SK-N-SH (cell line): ENCODE results near the gene STMN1.

Source experiments
- CHD2 ChIP-seq: fragments of 150-350 bp; IDR thresholded peaks from 2 replicates; pipeline ENCODE4 v1.6.1; 2018; ENCODE audit warnings: low read length; ENCODE audit not compliant: partially characterized antibody
- EP300 ChIP-seq, 2 experiments: IDR thresholded peaks; 2 replicates each; pipeline versions ENCODE4 v1.4.0 to v1.6.1; 2012; ENCODE audit warnings: borderline replicate concordance in 1 of 2, low read depth in 1 of 2, low read length in 1 of 2
- EZH2phosphoT487 ChIP-seq: fragments of 200-600 bp; sonication (generic); IDR thresholded peaks from 2 replicates; pipeline ENCODE4 v1.6.1; 2017; ENCODE audit warnings: low read depth, mixed run types, mild to moderate bottlenecking, antibody characterized with exemption, moderate library complexity, borderline replicate concordance
- JUND ChIP-seq: IDR thresholded peaks from 2 replicates; pipeline ENCODE4 v1.4.0; 2012
- MXI1 ChIP-seq: IDR thresholded peaks from 2 replicates; pipeline ENCODE4 v1.6.1; 2012; ENCODE audit warnings: mild to moderate bottlenecking, low read depth, low read length, improper control_type of control experiment
- RFX5 ChIP-seq: IDR thresholded peaks from 2 replicates; pipeline ENCODE4 v1.6.1; 2012; ENCODE audit warnings: mild to moderate bottlenecking, improper control_type of control experiment, low read length
- TAF1 ChIP-seq: IDR thresholded peaks from 2 replicates; pipeline ENCODE4 v1.6.1; 2012; ENCODE audit warnings: low read depth, mild to moderate bottlenecking, low read length, moderate library complexity, borderline replicate concordance
- TEAD4 ChIP-seq: IDR thresholded peaks from 2 replicates; pipeline ENCODE4 v1.4.0; 2012; ENCODE audit warnings: mild to moderate bottlenecking, borderline replicate concordance; ENCODE audit not compliant: insufficient read depth
- YY1 ChIP-seq: IDR thresholded peaks from 2 replicates; pipeline ENCODE4 v1.4.0; 2012; ENCODE audit warnings: low read depth, mild to moderate bottlenecking
- TF ChIP-seq, protein P1 (sequence below): fragments of 200-600 bp; sonication (generic); IDR thresholded peaks from 2 replicates; pipeline ENCODE4 v1.6.1; 2017; ENCODE audit warnings: antibody characterized with exemption, mild to moderate bottlenecking, moderate library complexity
- TF ChIP-seq, protein P2 (sequence below): IDR thresholded peaks from 2 replicates; pipeline ENCODE4 v1.4.0; 2012; ENCODE audit warnings: low read depth, borderline replicate concordance
- TF ChIP-seq, protein P3 (sequence below): IDR thresholded peaks from 2 replicates; pipeline ENCODE4 v1.6.1; 2012; ENCODE audit warnings: mild to moderate bottlenecking, low read depth, low read length, moderate library complexity

DNA sequence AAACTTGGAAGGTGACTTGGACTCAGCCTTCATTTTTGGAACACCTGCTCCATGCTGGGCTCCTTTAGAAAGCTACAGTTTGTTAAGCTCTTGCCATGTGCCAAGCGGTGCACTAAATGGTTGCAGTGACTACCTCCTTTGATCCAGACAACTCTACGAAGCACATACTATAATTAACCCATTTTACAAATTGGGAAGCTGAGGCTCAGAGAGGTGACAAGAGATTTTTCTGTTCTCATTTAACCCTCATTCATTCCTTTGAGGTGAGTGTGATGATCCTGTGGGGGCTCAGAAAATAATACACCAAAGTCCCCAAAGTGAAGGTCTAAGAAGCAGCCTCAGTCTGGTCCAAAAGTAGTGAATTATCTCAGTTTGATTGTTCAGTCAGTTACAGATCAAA is 29.1 kb downstream of the STMN1 start:
- TF ChIP-seq, protein P1, sequence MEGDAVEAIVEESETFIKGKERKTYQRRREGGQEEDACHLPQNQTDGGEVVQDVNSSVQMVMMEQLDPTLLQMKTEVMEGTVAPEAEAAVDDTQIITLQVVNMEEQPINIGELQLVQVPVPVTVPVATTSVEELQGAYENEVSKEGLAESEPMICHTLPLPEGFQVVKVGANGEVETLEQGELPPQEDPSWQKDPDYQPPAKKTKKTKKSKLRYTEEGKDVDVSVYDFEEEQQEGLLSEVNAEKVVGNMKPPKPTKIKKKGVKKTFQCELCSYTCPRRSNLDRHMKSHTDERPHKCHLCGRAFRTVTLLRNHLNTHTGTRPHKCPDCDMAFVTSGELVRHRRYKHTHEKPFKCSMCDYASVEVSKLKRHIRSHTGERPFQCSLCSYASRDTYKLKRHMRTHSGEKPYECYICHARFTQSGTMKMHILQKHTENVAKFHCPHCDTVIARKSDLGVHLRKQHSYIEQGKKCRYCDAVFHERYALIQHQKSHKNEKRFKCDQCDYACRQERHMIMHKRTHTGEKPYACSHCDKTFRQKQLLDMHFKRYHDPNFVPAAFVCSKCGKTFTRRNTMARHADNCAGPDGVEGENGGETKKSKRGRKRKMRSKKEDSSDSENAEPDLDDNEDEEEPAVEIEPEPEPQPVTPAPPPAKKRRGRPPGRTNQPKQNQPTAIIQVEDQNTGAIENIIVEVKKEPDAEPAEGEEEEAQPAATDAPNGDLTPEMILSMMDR: no peak
- no peak for TF ChIP-seq EZH2phosphoT487
- no peak for TF ChIP-seq TEAD4
- no peak for TF ChIP-seq CHD2
- no peak for TF ChIP-seq MXI1
- TF ChIP-seq, protein P2, sequence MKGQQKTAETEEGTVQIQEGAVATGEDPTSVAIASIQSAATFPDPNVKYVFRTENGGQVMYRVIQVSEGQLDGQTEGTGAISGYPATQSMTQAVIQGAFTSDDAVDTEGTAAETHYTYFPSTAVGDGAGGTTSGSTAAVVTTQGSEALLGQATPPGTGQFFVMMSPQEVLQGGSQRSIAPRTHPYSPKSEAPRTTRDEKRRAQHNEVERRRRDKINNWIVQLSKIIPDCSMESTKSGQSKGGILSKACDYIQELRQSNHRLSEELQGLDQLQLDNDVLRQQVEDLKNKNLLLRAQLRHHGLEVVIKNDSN: no peak
- no peak for TF ChIP-seq TAF1
- no peak for TF ChIP-seq JUND
- no peak for TF ChIP-seq EP300 (IDR thresholded peaks at IDR 0.05; ENCODE audit: borderline replicate concordance in 1 of 2, low read depth in 1 of 2, low read length in 1 of 2)
- no peak for TF ChIP-seq RFX5
- TF ChIP-seq, protein P3, sequence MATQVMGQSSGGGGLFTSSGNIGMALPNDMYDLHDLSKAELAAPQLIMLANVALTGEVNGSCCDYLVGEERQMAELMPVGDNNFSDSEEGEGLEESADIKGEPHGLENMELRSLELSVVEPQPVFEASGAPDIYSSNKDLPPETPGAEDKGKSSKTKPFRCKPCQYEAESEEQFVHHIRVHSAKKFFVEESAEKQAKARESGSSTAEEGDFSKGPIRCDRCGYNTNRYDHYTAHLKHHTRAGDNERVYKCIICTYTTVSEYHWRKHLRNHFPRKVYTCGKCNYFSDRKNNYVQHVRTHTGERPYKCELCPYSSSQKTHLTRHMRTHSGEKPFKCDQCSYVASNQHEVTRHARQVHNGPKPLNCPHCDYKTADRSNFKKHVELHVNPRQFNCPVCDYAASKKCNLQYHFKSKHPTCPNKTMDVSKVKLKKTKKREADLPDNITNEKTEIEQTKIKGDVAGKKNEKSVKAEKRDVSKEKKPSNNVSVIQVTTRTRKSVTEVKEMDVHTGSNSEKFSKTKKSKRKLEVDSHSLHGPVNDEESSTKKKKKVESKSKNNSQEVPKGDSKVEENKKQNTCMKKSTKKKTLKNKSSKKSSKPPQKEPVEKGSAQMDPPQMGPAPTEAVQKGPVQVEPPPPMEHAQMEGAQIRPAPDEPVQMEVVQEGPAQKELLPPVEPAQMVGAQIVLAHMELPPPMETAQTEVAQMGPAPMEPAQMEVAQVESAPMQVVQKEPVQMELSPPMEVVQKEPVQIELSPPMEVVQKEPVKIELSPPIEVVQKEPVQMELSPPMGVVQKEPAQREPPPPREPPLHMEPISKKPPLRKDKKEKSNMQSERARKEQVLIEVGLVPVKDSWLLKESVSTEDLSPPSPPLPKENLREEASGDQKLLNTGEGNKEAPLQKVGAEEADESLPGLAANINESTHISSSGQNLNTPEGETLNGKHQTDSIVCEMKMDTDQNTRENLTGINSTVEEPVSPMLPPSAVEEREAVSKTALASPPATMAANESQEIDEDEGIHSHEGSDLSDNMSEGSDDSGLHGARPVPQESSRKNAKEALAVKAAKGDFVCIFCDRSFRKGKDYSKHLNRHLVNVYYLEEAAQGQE: no peak
- no peak for TF ChIP-seq YY1
